Caco-2 (cell line): ENCODE measurements around the gene LRG1. TPM values are rescaled to one million over a fixed set of nuclear protein-coding genes. Genes with fewer than 3 reads are reported as not detected.

Source experiments
- BruUV-seq: library from RNA; stranded (reverse); fragments of 400-500 nt; replicated peaks from 2 replicates; lab custom pipeline; 2021; lab: Mats Ljungman, UMichigan
- CTCF ChIA-PET: fragments of 300-600 bp; sonication (Branson Sonifier 250); formaldehyde crosslinking; loops from one replicate; lab custom pipeline; 2022; ENCODE audit warnings: antibody characterized with exemption; lab: Charles Lee
- POLR2A ChIA-PET: fragments of 300-600 bp; sonication (Branson Sonifier 250); formaldehyde crosslinking; loops from one replicate; lab custom pipeline; 2022; ENCODE audit warnings: antibody characterized with exemption; lab: Charles Lee
- DNase-seq, 2 experiments: peaks; one replicate each; pipeline versions ENCODE4 v3.0.0 to v3.0.0-alpha.2; 2020 to 2022
- H3K27me3 ChIP-seq: replicated peaks from 2 replicates; pipeline ENCODE4 v1.6.0; 2011; ENCODE audit warnings: low read length; ENCODE audit not compliant: control insufficient read depth, insufficient read depth
- H3K36me3 ChIP-seq: 2 replicates; pipeline ENCODE4 v1.5.1; 2011; ENCODE audit warnings: low read length; ENCODE audit not compliant: control insufficient read depth, insufficient read depth
- H3K4me1 ChIP-seq: fragments of 250-450 bp; sonication (Bioruptor Pico); 2 replicates; pipeline ENCODE4 v1.5.1; 2020; ENCODE audit warnings: mild to moderate bottlenecking
- H3K4me3 ChIP-seq: 2 replicates; pipeline ENCODE4 v1.5.1; 2011; ENCODE audit warnings: low read depth, mild to moderate bottlenecking, control low read depth, low read length
- H3K9me3 ChIP-seq: fragments of 250-450 bp; sonication (Bioruptor Pico); 2 replicates; pipeline ENCODE4 v1.5.1; 2020; ENCODE audit warnings: mild to moderate bottlenecking, moderate library complexity
- H3K27ac Mint-ChIP-seq: one replicate; pipeline ENCODE4 v1.8.0; 2022; ENCODE audit warnings: mixed read lengths; ENCODE audit not compliant: unreplicated experiment
- H3K27me3 Mint-ChIP-seq: one replicate; pipeline ENCODE4 v1.8.0; 2022; ENCODE audit warnings: mixed read lengths; ENCODE audit not compliant: insufficient read depth, unreplicated experiment
- H3K36me3 Mint-ChIP-seq: one replicate; pipeline ENCODE4 v1.8.0; 2022; ENCODE audit warnings: mild to moderate bottlenecking, mixed read lengths; ENCODE audit not compliant: insufficient read depth, unreplicated experiment
- H3K4me1 Mint-ChIP-seq: one replicate; pipeline ENCODE4 v1.8.0; 2022; ENCODE audit warnings: low read depth, mixed read lengths; ENCODE audit not compliant: unreplicated experiment
- H3K4me3 Mint-ChIP-seq: one replicate; pipeline ENCODE4 v1.8.0; 2022; ENCODE audit warnings: mild to moderate bottlenecking, moderate library complexity, mixed read lengths; ENCODE audit not compliant: unreplicated experiment
- H3K9me3 Mint-ChIP-seq: one replicate; pipeline ENCODE4 v1.8.0; 2022; ENCODE audit warnings: mixed read lengths; ENCODE audit not compliant: unreplicated experiment
- CTCF ChIP-seq, 2 experiments: fragments of 200-600 bp in 1 of 2; IDR thresholded peaks; 1 replicate in 1 of 2; 2 replicates in 1 of 2; pipeline versions ENCODE4 v1.5.1 to v1.8.0; 2011 to 2022; ENCODE audit warnings: antibody characterized with exemption in 1 of 2, control low read depth in 1 of 2, inconsistent platforms in 1 of 2, low read depth in 1 of 2, low read length in 1 of 2, mild to moderate bottlenecking in 1 of 2, moderate library complexity in 1 of 2; ENCODE audit not compliant: insufficient read depth in 1 of 2, severe bottlenecking in 1 of 2, unreplicated experiment in 1 of 2
- intact Hi-C: fragments of 100-400 bp; cut with micrococcal nuclease; formaldehyde crosslinking; loops from one replicate; pipeline ENCODE4 v1.10.0; 2022; ENCODE audit not compliant: unreplicated experiment
- total RNA-seq: library from RNA; stranded (reverse); gene quantifications from 2 replicates; pipeline ENCODE4 v1.2.3, GENCODE V29; 2022

The LRG1 gene
- total RNA-seq, 1 experiment from 2014 or later, result 0.61 TPM

GRCh38 chr19:4491446-4491845 is 48.4 kb downstream of the LRG1 start:
- CTCF ChIA-PET, result no interaction called here
- DNase-seq, result no peak
- Mint-ChIP-seq H3K36me3 (peaks cover 30% of the 10 kb centered on the region), H3K4me1 (no peaks in the 10 kb centered on the region), H3K9me3 (no peaks in the 10 kb centered on the region), H3K27ac (no peak overlapping the region), H3K4me3 (no peak overlapping the region), H3K27me3 (no peaks in the 10 kb centered on the region)
- H3K4me1 ChIP-seq, result no peaks in the 10 kb centered on the region
- H3K27me3 ChIP-seq, result no peaks in the 10 kb centered on the region
- BruUV-seq, result no TSS peak
- no peaks in the 10 kb centered on the region for H3K9me3 ChIP-seq
- POLR2A ChIA-PET, result no interaction called here
- intact Hi-C loops, result no loop called here
- peaks cover 1% of the 10 kb centered on the region for H3K36me3 ChIP-seq
- H3K4me3 ChIP-seq, result no peak overlapping the region
- no peak for TF ChIP-seq CTCF (IDR thresholded peaks at IDR 0.05; ENCODE audit: insufficient read depth in 1 of 2, low read depth in 1 of 2, low read length in 1 of 2, severe bottlenecking in 1 of 2, unreplicated experiment in 1 of 2)

- BruUV-seq, result no TSS peak
- H3K4me3 ChIP-seq, result no peak overlapping the region
- H3K4me1 ChIP-seq, result no peaks in the 10 kb centered on the region
- Mint-ChIP-seq H3K4me1 (no peaks in the 10 kb centered on the region), H3K27me3 (no peaks in the 10 kb centered on the region), H3K36me3 (peaks cover 41% of the 10 kb centered on the region), H3K27ac (no peak overlapping the region), H3K4me3 (no peak overlapping the region), H3K9me3 (no peaks in the 10 kb centered on the region)
- POLR2A ChIA-PET, result no interaction called here
- CTCF ChIA-PET, result no interaction called here
- H3K9me3 ChIP-seq, result no peaks in the 10 kb centered on the region
- DNase-seq, result no peak
- peaks cover 1% of the 10 kb centered on the region; the same call in 1 of the 2 replicates for H3K36me3 ChIP-seq
- intact Hi-C loops, result no loop called here
- no peaks in the 10 kb centered on the region for H3K27me3 ChIP-seq
- no peak for TF ChIP-seq CTCF (IDR thresholded peaks at IDR 0.05; ENCODE audit: insufficient read depth in 1 of 2, low read depth in 1 of 2, low read length in 1 of 2, severe bottlenecking in 1 of 2, unreplicated experiment in 1 of 2)
Observed at GRCh38 chr19:4488496-4488895, 51.3 kb downstream of the LRG1 start.

GRCh38 chr19:4487572-4487971 is 52.3 kb downstream of the LRG1 start:
- H3K36me3 ChIP-seq, result peaks cover 1% of the 10 kb centered on the region; the same call in 1 of the 2 replicates
- CTCF ChIA-PET, result no interaction called here
- H3K36me3 Mint-ChIP-seq, result peaks cover 43% of the 10 kb centered on the region

More at GRCh38 chr19:4487572-4487971, 52.3 kb downstream of the LRG1 start:
- intact Hi-C loops, result no loop called here
- Mint-ChIP-seq H3K4me1 (no peaks in the 10 kb centered on the region), H3K27ac (no peak overlapping the region), H3K27me3 (no peaks in the 10 kb centered on the region), H3K4me3 (no peak overlapping the region), H3K9me3 (no peaks in the 10 kb centered on the region)
- TF ChIP-seq CTCF (IDR thresholded peaks at IDR 0.05; ENCODE audit: insufficient read depth in 1 of 2, low read depth in 1 of 2, low read length in 1 of 2, severe bottlenecking in 1 of 2, unreplicated experiment in 1 of 2), result no peak
- Histone ChIP-seq H3K9me3 (no peaks in the 10 kb centered on the region), H3K27me3 (no peaks in the 10 kb centered on the region), H3K4me1 (no peaks in the 10 kb centered on the region), H3K4me3 (no peak overlapping the region)
- no TSS peak for BruUV-seq
- no peak for DNase-seq
- POLR2A ChIA-PET, result no interaction called here

Other genes with a start within 250 kb of the LRG1 start
- gene TMIGD2, start 237.6 kb downstream of the LRG1 start, total RNA-seq, result not detected in 2 replicates
- 9.0 and 15.6 TPM in 2 replicates for gene FSD1, start 235.4 kb downstream of the LRG1 start, total RNA-seq
- 70.7 and 71.6 TPM in 2 replicates for gene STAP2, start 201.2 kb downstream of the LRG1 start, total RNA-seq
- 34.9 and 35.7 TPM in 2 replicates for gene MPND, start 196.5 kb downstream of the LRG1 start, total RNA-seq
- gene SH3GL1, start 139.5 kb downstream of the LRG1 start, total RNA-seq, result 91.3 and 91.5 TPM in 2 replicates
- 53.9 and 63.1 TPM in 2 replicates for gene CHAF1A, start 137.4 kb downstream of the LRG1 start, total RNA-seq
- gene UBXN6, start 82.2 kb downstream of the LRG1 start, total RNA-seq, result 42.1 and 42.9 TPM in 2 replicates
- gene HDGFL2, start 67.7 kb downstream of the LRG1 start, total RNA-seq, result 65.7 and 70.8 TPM in 2 replicates
- gene PLIN4, start 21.6 kb downstream of the LRG1 start, total RNA-seq, result 0.09 and 0.21 TPM in 2 replicates
- 0.73 and 0.84 TPM in 2 replicates for gene PLIN5, start 4.8 kb downstream of the LRG1 start, total RNA-seq
- 0.39 and 0.44 TPM in 2 replicates for gene SEMA6B, start 19.6 kb upstream of the LRG1 start, total RNA-seq
- gene TNFAIP8L1, start 99.5 kb upstream of the LRG1 start, total RNA-seq, result 19.6 and 21.8 TPM in 2 replicates
- 106 and 109 TPM in 2 replicates for gene MYDGF, start 130.3 kb upstream of the LRG1 start, total RNA-seq
- gene DPP9, start 183.8 kb upstream of the LRG1 start, total RNA-seq, result 63.2 and 71.4 TPM in 2 replicates